Psoas muscle (tissue), 8 donors: Measurements from ENCODE around the gene ZNF763. TPM values are rescaled to one million over a fixed set of nuclear protein-coding genes. Genes with fewer than 3 reads are reported as not detected.

ENCODE experiments used
- ATAC-seq, 4 donors: fragments of 200-7000 bp; cut with Tn5 transposase; one replicate each; pipeline ENCODE4 v1.9.1; 2020; ENCODE audit warnings: moderate library complexity in 3 of 4, mild to moderate bottlenecking in 2 of 4
- DNase-seq, 2 donors: peaks; one replicate each; pipeline ENCODE4 v3.0.0-alpha.2; 2020
- H3K27ac ChIP-seq: fragments of 200-600 bp; one replicate; pipeline ENCODE4 v1.8.0; 2022
- H3K27me3 ChIP-seq, 3 donors: fragments of 200-600 bp in 1 of 3; one replicate each; pipeline versions ENCODE4 v1.6.1 to v1.8.0; 2013 to 2022; ENCODE audit warnings: low read length in 2 of 3, mild to moderate bottlenecking in 2 of 3, moderate library complexity in 1 of 3; ENCODE audit not compliant: insufficient read depth in 3 of 3
- H3K36me3 ChIP-seq, 2 donors: fragments of 200-600 bp in 1 of 2; one replicate each; pipeline versions ENCODE4 v1.6.1 to v1.8.0; 2013 to 2022; ENCODE audit warnings: low read depth in 1 of 2, mild to moderate bottlenecking in 1 of 2, moderate library complexity in 1 of 2; ENCODE audit not compliant: insufficient read depth in 1 of 2
- H3K4me1 ChIP-seq: fragments of 200-600 bp; one replicate; pipeline ENCODE4 v1.8.0; 2022
- H3K4me3 ChIP-seq: fragments of 200-600 bp; one replicate; pipeline ENCODE4 v1.8.0; 2022; ENCODE audit warnings: mild to moderate bottlenecking
- H3K9me3 ChIP-seq: fragments of 200-600 bp; one replicate; pipeline ENCODE4 v1.8.0; 2022
- WGBS, 3 donors: extraction: QIAGEN DNeasy Blood & Tissue Kit; methylation state at CpG; one replicate each; pipeline versions ENCODE4 v1.1.6 to v1.1.7; 2013; 5-methylcytosine and 5-hydroxymethylcytosine counted together
- intact Hi-C, 2 donors: fragments of 100-400 bp; cut with DNase I; formaldehyde crosslinking; loops; one replicate each; pipeline versions ENCODE4 v1.11.0 to v1.14.2; 2022
- polyA plus RNA-seq, 3 donors: library from polyadenylated mRNA; stranded (reverse); fragments of 200-250 nt; gene quantifications; one replicate each; pipeline ENCODE4 v1.2.3, GENCODE V29; 2013
- total RNA-seq, 4 donors: library from RNA; stranded (reverse); fragmentation: NEBNext Ultra II Directional in 2 of 4; extraction: Animal tissue kit (Norgen Biotek cat#: 25700) in 2 of 4; gene quantifications; one replicate each; pipeline versions ENCODE4 v1.2.1 to v1.2.4, GENCODE V29; 2021 to 2023
- TF ChIP-seq, protein P1 (sequence below): fragments of 200-600 bp; IDR thresholded peaks from one replicate; pipeline ENCODE4 v1.8.0; 2022; ENCODE audit warnings: antibody characterized with exemption
- donor health status: healthy with polysubstance abuse.
- donor health status: DM: no; HTN: no; CAD: no; lungs with moderate emphysema.
- donor health status: Bipolar disorder and iron deficiency.
- donor health status: healthy.
- donor health status: DM: yes; HTN: yes; CAD: no.
- donor health status: DM: no; HTN: no; CAD: no.
- donor health status: DM: no; HTN: no; CAD: no.
- donor health status: DM: yes; HTN: yes; CAD: no.

Gene ZNF763
- total and polyA plus RNA-seq, 7 donors: 0.22 to 1.6 (median 0.82) TPM

DNA sequence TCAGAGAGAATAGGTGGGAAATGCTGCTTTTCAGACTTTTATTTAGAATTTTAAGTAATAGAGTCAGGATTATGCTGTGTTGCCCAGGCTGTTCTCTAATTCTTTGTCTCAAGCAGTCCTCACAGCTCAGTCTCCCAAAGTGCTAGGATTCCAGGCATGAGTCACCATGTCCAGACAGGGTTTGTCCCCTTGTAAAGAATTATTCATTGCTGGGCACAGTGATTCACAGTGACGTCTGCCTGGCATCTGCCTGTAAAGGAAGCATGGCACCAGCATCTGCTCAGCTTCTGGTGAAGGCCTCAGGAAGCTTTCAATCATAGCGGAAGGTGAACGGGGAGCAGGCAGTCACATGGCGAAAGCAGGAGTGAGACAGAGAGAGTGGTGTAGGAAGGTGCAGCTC, 17.7 kb downstream of the ZNF763 start:
- Histone ChIP-seq H3K4me3 (no peak overlapping the region), H3K4me1 (no peaks in the 10 kb centered on the region), H3K9me3 (peaks cover 47% of the 10 kb centered on the region), H3K27me3 (no peaks in the 10 kb centered on the region), H3K36me3 (peaks cover 12 to 14% of the 10 kb centered on the region in 2 donors), H3K27ac (no peak overlapping the region)
- 82 to 91% (median 84%) methylated on average over 4 of the region's 4 CpGs for WGBS, 3 donors
- TF ChIP-seq, protein P1, sequence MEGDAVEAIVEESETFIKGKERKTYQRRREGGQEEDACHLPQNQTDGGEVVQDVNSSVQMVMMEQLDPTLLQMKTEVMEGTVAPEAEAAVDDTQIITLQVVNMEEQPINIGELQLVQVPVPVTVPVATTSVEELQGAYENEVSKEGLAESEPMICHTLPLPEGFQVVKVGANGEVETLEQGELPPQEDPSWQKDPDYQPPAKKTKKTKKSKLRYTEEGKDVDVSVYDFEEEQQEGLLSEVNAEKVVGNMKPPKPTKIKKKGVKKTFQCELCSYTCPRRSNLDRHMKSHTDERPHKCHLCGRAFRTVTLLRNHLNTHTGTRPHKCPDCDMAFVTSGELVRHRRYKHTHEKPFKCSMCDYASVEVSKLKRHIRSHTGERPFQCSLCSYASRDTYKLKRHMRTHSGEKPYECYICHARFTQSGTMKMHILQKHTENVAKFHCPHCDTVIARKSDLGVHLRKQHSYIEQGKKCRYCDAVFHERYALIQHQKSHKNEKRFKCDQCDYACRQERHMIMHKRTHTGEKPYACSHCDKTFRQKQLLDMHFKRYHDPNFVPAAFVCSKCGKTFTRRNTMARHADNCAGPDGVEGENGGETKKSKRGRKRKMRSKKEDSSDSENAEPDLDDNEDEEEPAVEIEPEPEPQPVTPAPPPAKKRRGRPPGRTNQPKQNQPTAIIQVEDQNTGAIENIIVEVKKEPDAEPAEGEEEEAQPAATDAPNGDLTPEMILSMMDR: no peak
- no peak for ATAC-seq
- intact Hi-C loops: no loop called here
- no peak for DNase-seq

DNA sequence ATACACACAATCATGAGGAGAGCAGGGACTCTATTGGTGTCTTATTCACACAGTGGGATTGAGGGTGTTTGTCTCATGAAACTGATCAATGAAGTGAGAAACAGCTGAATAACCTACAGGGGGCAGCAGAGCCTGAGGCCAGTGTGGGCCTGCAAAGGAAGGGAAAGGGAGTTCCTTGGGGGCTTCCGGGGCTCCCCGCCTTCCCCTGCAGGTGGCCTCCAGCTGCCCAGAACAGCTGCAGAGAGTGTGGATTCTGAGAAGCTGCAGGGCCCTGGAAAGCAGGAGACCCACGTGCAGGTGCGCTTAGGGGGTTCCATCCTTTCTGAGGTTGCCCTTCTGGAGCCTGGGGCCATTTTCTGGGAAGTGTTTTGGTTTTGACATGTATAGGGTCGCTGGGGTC, 20.1 kb downstream of the ZNF763 start:
- ATAC-seq: no peak
- no peak overlapping the region for H3K27ac ChIP-seq
- WGBS, 3 donors: 18 to 24% (median 19%) methylated on average over 5 of the region's 5 CpGs
- intact Hi-C loops: loop anchor here in 1 of 2 donors (5.0 kb wide), 1 partner anchor 188 kb away; the partner anchor contains the start of gene ZNF491
- DNase-seq: no peak
- TF ChIP-seq, protein P1: no peak
- peaks cover 0 to 6% of the 10 kb centered on the region in 2 donors for H3K36me3 ChIP-seq
- H3K4me3 ChIP-seq: no peak overlapping the region
- H3K4me1 ChIP-seq: no peaks in the 10 kb centered on the region
- peaks cover 22% of the 10 kb centered on the region for H3K9me3 ChIP-seq
- no peaks in the 10 kb centered on the region for H3K27me3 ChIP-seq

DNA sequence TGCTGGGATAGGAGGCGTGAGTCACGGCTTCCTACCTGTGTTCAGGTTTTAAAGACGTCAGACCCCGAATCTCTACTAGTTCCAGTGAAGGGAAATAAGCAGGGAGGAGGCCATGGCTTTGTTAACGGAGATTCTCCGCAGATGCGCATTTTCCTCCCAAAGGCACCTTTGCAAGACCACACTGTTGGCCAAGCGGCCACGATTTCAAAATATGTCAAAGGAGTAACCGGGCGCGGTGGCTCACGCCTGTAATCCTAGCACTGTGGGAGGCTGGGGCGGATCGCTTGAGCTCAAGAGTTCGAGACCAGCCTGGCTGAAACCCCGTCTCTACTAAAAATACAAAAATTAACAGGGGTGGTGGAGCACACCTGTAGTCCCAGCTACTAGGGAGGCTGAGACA, 21.9 kb downstream of the ZNF763 start:
- ATAC-seq: no peak

GRCh38 chr19:11987405-11988281, 22.8 kb downstream of the ZNF763 start:
- 0 to 1% (median 1%) methylated on average over 53 to 54 of the region's 54 CpGs for WGBS, 3 donors
- Histone ChIP-seq H3K27me3 (no peaks in the 10 kb centered on the region), H3K27ac (peak overlapping the region; percentile 84), H3K4me3 (peak overlapping the region; percentile 79), H3K36me3 (peaks cover 0 to 6% of the 10 kb centered on the region in 2 donors), H3K4me1 (no peaks in the 10 kb centered on the region), H3K9me3 (no peaks in the 10 kb centered on the region)
- TF ChIP-seq, protein P1: no peak
- ATAC-seq (peak; percentile 98 to 99 (median 99)), DNase-seq (peak; percentile 97)
- intact Hi-C loops: loop anchor here (2.0 to 5.0 kb wide), 5 partner anchors 23 to 191 kb away; partner anchors contain the start of genes ZNF491 (in 1 of the 2) and ZNF763 (in 1 of the 2)

More for the DNA sequence above, 21.9 kb downstream of the ZNF763 start:
- no peak for DNase-seq
- WGBS, 3 donors: 93 to 96% (median 95%) methylated on average over 17 of the region's 17 CpGs
- Histone ChIP-seq H3K27me3 (no peaks in the 10 kb centered on the region), H3K36me3 (peaks cover 0 to 6% of the 10 kb centered on the region in 2 donors), H3K4me3 (no peak overlapping the region), H3K9me3 (peaks cover 5% of the 10 kb centered on the region), H3K27ac (no peak overlapping the region), H3K4me1 (no peaks in the 10 kb centered on the region)
- intact Hi-C loops: loop anchor here in 1 of 2 donors (5.0 kb wide), 1 partner anchor 189 kb away; the partner anchor contains the start of gene ZNF491
- TF ChIP-seq, protein P1: no peak
